ENCODE results near the gene ZNF460.

- TF ChIP-seq POLR2A (IDR thresholded peaks at IDR 0.05) (no peak), CTCF (IDR thresholded peaks at IDR 0.05) (no peak), EP300 (IDR thresholded peaks at IDR 0.05; ENCODE audit: low read depth) (no peak), POLR2AphosphoS5 (IDR thresholded peaks at IDR 0.05) (no peak)
Measured at GRCh38 chr19:57249329-57249728, 31.0 kb upstream of the ZNF460 start.

Measured in transverse colon (tissue), 4 donors.